Lower leg skin (tissue), 3 donors: ENCODE results near the gene ZDHHC1.
"Not testable (repeated sequence)": the region's sequence is repeated elsewhere in the genome, so short reads cannot be mapped to it uniquely, and the experiment has no call there.

Experiments used
- CTCF ChIP-seq, 3 donors: fragments of 450-650 bp; IDR thresholded peaks; one replicate each; pipeline ENCODE4 v1.5.1; 2016; ENCODE audit warnings: antibody characterized with exemption in 3 of 3, mild to moderate bottlenecking in 3 of 3, moderate library complexity in 2 of 3
- POLR2A ChIP-seq, 2 donors: fragments of 450-650 bp; IDR thresholded peaks; one replicate each; pipeline ENCODE4 v1.6.1; 2016 to 2017; ENCODE audit warnings: antibody characterized with exemption in 2 of 2, mild to moderate bottlenecking in 1 of 2, moderate library complexity in 1 of 2

DNA sequence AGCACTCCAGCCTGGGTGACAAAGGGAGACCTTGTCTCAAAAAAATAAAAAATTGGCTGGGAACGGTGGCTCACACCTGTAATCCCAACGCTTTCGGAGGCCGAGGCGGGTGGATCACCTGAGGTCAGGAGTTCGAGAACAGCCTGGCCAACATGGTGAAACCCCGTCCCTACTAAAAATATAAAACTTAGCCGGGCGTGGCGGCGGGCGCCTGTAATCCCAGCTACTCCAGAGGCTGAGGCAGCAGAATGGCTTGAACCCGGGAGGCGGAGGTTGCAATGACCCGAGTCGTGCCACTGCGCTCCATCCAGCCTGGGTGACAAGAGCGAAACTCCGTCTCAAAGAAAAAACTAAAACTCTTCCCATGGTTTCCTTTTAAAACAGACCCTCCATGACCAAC is 856 bp downstream of the ZDHHC1 start:
- TF ChIP-seq POLR2A, CTCF (IDR thresholded peaks at IDR 0.05): not testable (repeated sequence)
